ENCODE data around the gene SERGEF. TPM values are rescaled to one million over a fixed set of nuclear protein-coding genes. Genes with fewer than 3 reads are reported as not detected.

SERGEF gene
- polyA plus RNA-seq, 2 of the 4 experiments (the other 2 are of a cell fraction) = 20.7 to 24.1 TPM

GRCh38 chr11:18012122-18012905, 533 bp downstream of the SERGEF start:
- DNase-seq (ENCODE audit: low read depth in 1 of 2, low spot score in 1 of 2) = peak; percentile 18 to 20
- H3K27ac ChIP-seq = peak overlapping the region; percentile 87 to 91
- POLR2A ChIA-PET = interaction anchor here (0.6 kb wide), 1 partner anchor 304 kb away, joined by 4 read pairs; no protein-coding TSS in a partner anchor

GRCh38 chr11:18011633-18012032, 1.2 kb downstream of the SERGEF start:
- CTCF ChIA-PET = interaction anchor here (1.2 kb wide), 1 partner anchor 9 kb away, joined by 4 read pairs; no protein-coding TSS in a partner anchor
- no peaks in the 10 kb centered on the region for H3K9me3 ChIP-seq
- no peak overlapping the region for H3K27ac ChIP-seq
- FAIRE-seq (no peak), DNase-seq (ENCODE audit: low read depth in 1 of 2, low spot score in 1 of 2) (no peak), ATAC-seq (no peak)
- POLR2A ChIA-PET = no interaction called here
- TF ChIP-seq CBX8 (IDR thresholded peaks at IDR 0.05) (no peak), JUNB (IDR thresholded peaks at IDR 0.05) (no peak), ESRRA (IDR thresholded peaks at IDR 0.05; ENCODE audit: borderline replicate concordance, low read length) (no peak), HES2 (IDR thresholded peaks at IDR 0.05) (no peak), ZSCAN20 (CRISPR knock-in tag; IDR thresholded peaks at IDR 0.05) (no peak), CHD4 (IDR thresholded peaks at IDR 0.05; ENCODE audit: borderline replicate concordance) (no peak), EP300 (IDR thresholded peaks at IDR 0.05) (no peak), ZNF302 (CRISPR knock-in tag; IDR thresholded peaks at IDR 0.05) (no peak), RARB (CRISPR knock-in tag; IDR thresholded peaks at IDR 0.05) (no peak), MYC (IDR thresholded peaks at IDR 0.05; ENCODE audit: borderline replicate concordance, low read length) (no peak), RNF2 (IDR thresholded peaks at IDR 0.05; ENCODE audit: borderline replicate concordance, low read depth) (no peak), CEBPB (IDR thresholded peaks at IDR 0.05) (no peak), KDM1A (IDR thresholded peaks at IDR 0.05; ENCODE audit: low read depth) (no peak), FOSB (CRISPR knock-in tag; IDR thresholded peaks at IDR 0.05) (no peak), CHD2 (IDR thresholded peaks at IDR 0.05; ENCODE audit: low read length, partially characterized antibody) (no peak), JUN (IDR thresholded peaks at IDR 0.05) (no peak), SREBF2 (IDR thresholded peaks at IDR 0.05) (no peak)
- peaks cover 11% of the 10 kb centered on the region; the same call in 2 of the 3 replicates for H3K4me1 ChIP-seq
- peak overlapping the region; percentile 83; the same call in 1 of the 3 replicates for H3K4me3 ChIP-seq
- peak overlapping the region; percentile 98 for H3K4me2 ChIP-seq
- 91% methylated on average over 8 of the region's 8 CpGs for WGBS (ENCODE audit: missing lambda C conversion rate)

More at GRCh38 chr11:18012122-18012905, 533 bp downstream of the SERGEF start:
- no peaks in the 10 kb centered on the region for H3K9me3 ChIP-seq
- ATAC-seq (peak; percentile 14 to 21; a peak in 5 of 6 replicates), FAIRE-seq (no peak)
- H3K4me1 ChIP-seq = peaks cover 11% of the 10 kb centered on the region; the same call in 2 of the 3 replicates
- peak overlapping the region; percentile 83 for H3K4me3 ChIP-seq
- TF ChIP-seq RFX5 (IDR thresholded peaks at IDR 0.05) (no peak), PHF8 (IDR thresholded peaks at IDR 0.05; ENCODE audit: borderline replicate concordance, low read depth) (peak; percentile 47; the same call in 1 of the 2 replicates)
- WGBS (ENCODE audit: missing lambda C conversion rate) = 40% methylated on average over 30 of the region's 46 CpGs
- H3K4me2 ChIP-seq = peak overlapping the region; percentile 98
- CTCF ChIA-PET = interaction anchor here (1.2 to 1.4 kb wide), 2 partner anchors 10 to 281 kb away, joined by 4 to 6 read pairs; no protein-coding TSS in a partner anchor

- H3K4me2 ChIP-seq = peak overlapping the region; percentile 98; the same call in 1 of the 3 replicates
- H3K9me3 ChIP-seq = no peaks in the 10 kb centered on the region
- ChIA-PET CTCF (interaction anchor here (2.0 kb wide), 1 partner anchor 17 kb away, joined by 6 read pairs; no protein-coding TSS in a partner anchor), POLR2A (no interaction called here)
- WGBS (ENCODE audit: missing lambda C conversion rate) = 94% methylated on average over 10 of the region's 10 CpGs
- DNase-seq (ENCODE audit: low read depth in 1 of 2, low spot score in 1 of 2) (no peak), FAIRE-seq (no peak), ATAC-seq (no peak)
- peaks cover 11% of the 10 kb centered on the region; the same call in 2 of the 3 replicates for H3K4me1 ChIP-seq
- no peak overlapping the region for H3K4me3 ChIP-seq
- H3K27ac ChIP-seq = no peak overlapping the region
- TF ChIP-seq FOSL2 (IDR thresholded peaks at IDR 0.05) = no peak
- no peak for TF ChIP-seq FOSL2 (CRISPR knock-in tag; IDR thresholded peaks at IDR 0.05)
- no peak for TF ChIP-seq HOXB5 (CRISPR knock-in tag; IDR thresholded peaks at IDR 0.05)
- TF ChIP-seq JUN (IDR thresholded peaks at IDR 0.05) = no peak
- no peak for TF ChIP-seq ATOH8 (CRISPR knock-in tag; IDR thresholded peaks at IDR 0.05; ENCODE audit: low read depth)
- no peak for TF ChIP-seq RAD21 (conservative IDR thresholded peaks at IDR 0.05 in 1 of 2, IDR thresholded peaks at IDR 0.05 in 1 of 2)
- no peak for TF ChIP-seq GATA3 (IDR thresholded peaks at IDR 0.05; ENCODE audit: borderline replicate concordance)
- no peak for TF ChIP-seq KDM1A (IDR thresholded peaks at IDR 0.05; ENCODE audit: low read depth)
- TF ChIP-seq BHLHE40 (IDR thresholded peaks at IDR 0.05; ENCODE audit: low read depth, low read length) = no peak
- TF ChIP-seq ZSCAN20 (CRISPR knock-in tag; IDR thresholded peaks at IDR 0.05) = no peak
- TF ChIP-seq MAFK (IDR thresholded peaks at IDR 0.05; ENCODE audit: partially characterized antibody) = no peak
- no peak for TF ChIP-seq SMC3 (IDR thresholded peaks at IDR 0.05)
- no peak for TF ChIP-seq CHD2 (IDR thresholded peaks at IDR 0.05; ENCODE audit: low read length, partially characterized antibody)
- TF ChIP-seq E2F6 (IDR thresholded peaks at IDR 0.05; ENCODE audit: borderline replicate concordance, low read depth) = no peak
- no peak for TF ChIP-seq ZFP36 (IDR thresholded peaks at IDR 0.05; ENCODE audit: borderline replicate concordance, partially characterized antibody)
- TF ChIP-seq HDAC2 (IDR thresholded peaks at IDR 0.05) = no peak
- no peak for TF ChIP-seq KDM5A (IDR thresholded peaks at IDR 0.05)
- TF ChIP-seq CEBPB (IDR thresholded peaks at IDR 0.05) = no peak
- no peak for TF ChIP-seq HOXB13 (CRISPR knock-in tag; IDR thresholded peaks at IDR 0.05; ENCODE audit: low read depth)
- no peak for TF ChIP-seq TP53 (CRISPR knock-in tag; IDR thresholded peaks at IDR 0.05)
Measured at GRCh38 chr11:18010977-18011586, 1.8 kb downstream of the SERGEF start.

All from A549 (cell line).